GM19452 (cell line): ENCODE measurements around the gene TSEN54.
"Not testable (repeated sequence)": the region's sequence is repeated elsewhere in the genome, so short reads cannot be mapped to it uniquely, and the experiment has no call there.

Experiments
- ATAC-seq: cut with Tn5 transposase; IDR thresholded peaks from one replicate; pipeline ENCODE4 v1.9.1; 2021; ENCODE audit not compliant: unreplicated experiment

TSEN54 gene

DNA sequence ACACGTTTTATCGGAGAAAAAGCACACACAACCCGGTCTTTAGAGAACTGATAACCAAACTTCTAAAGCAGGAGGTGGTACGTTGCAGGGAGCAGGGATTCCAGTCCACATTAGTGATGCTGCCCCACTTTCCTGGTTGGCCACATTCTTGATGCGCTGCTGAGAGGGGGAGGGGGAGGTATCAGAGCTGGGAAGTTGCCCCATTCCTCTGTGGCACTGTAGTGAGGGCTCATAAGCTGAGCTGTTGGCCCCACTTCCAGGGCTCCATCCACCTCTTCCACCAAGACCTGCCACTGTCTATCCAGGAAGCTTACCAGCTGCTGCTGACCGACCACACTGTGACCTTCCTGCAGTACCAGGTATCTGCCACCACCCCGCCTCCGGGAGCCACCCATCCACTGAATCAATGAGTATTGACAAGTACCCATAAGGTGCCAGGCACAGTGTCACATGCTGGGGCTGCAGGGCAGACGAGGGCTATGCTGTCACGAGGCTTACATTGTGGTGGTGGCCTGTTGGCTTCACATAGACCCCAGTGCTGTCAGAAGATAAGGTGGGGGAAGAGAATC, 1.1 kb downstream of the TSEN54 start:
- ATAC-seq: no peak

DNA sequence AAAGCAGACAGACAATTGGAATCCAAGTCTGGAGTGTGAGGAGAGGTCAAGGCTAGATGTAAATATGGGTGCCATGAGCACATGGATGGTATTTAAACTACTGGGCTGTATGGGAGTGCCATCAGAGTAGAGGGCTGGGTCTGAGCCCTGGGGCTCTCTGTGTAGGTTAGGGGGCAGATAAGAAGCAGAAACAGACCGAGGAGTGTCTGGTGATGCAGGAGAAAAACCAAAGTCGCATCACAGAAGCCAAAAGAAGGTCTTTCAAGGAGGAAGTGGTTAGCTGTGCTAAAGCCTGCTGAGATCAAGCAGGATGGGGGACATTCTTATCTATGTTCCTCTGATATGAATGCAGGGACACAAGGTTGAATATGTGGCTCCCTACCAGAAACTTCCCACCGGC, 1.9 kb downstream of the TSEN54 start:
- ATAC-seq: no peak

DNA sequence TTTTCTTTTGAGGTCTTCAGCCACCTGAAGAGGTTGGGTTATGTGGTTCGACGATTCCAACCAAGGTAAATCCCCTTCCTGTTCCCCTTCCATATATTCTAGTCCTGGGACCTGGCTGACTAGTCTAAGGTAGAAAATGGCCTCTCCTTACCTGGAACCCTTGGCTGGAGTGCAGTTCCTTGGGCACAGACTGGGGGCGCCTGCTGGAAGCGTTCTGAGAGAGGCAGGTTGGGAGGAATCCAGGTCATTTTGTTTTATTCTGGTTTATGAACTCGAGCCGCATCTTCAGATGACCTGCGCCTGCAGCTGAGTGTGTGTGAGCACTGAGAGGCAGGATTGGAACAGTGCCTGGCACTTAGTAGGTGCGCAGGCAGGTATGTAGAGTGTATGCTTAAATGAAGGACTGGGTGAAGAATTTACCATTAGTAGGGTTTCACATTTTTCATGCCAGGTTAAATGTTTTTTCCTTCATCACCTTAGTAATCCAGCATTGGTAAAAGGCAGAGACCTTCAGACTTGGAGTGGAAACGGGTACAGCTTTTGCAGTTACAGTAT, 2.7 kb downstream of the TSEN54 start:
- ATAC-seq: no peak

DNA sequence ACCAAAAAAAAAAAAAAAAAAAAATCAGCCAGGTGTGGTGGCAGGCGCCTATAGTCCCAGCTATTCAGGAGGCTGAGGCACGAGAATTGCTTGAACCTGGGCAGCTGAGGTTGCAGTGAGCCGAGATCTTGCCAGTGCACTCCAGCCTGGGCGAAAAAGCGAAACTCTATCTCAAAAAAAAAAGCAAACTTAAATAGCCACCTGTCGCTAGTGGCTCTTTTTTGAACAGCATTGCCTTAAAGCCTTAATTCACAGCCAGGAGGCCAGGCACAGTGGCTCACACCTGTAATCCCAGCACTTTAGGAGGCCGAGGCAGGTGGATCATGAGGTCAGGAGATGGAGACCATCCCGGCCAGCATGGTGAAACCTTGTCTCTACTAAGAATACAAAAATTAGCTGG, 4.1 kb downstream of the TSEN54 start:
- ATAC-seq: not testable (repeated sequence)

DNA sequence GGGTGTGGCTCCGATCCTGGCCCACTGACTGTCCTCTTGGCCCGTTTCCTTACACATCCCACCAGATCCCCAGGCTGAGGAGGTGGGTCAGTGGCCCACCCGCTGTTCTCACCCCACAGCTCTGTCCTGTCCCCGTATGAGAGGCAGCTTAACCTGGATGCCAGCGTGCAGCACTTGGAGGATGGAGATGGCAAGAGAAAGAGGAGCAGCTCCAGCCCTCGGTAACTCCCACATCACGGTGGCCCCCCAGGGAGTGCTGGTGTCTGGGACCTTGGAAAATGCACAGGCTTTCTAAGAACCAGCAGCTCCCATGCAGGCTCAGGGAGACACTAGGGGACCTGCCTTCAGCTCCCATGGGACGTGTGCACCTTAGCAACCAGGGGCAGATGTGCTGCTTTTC, 5.0 kb downstream of the TSEN54 start:
- no peak for ATAC-seq

DNA sequence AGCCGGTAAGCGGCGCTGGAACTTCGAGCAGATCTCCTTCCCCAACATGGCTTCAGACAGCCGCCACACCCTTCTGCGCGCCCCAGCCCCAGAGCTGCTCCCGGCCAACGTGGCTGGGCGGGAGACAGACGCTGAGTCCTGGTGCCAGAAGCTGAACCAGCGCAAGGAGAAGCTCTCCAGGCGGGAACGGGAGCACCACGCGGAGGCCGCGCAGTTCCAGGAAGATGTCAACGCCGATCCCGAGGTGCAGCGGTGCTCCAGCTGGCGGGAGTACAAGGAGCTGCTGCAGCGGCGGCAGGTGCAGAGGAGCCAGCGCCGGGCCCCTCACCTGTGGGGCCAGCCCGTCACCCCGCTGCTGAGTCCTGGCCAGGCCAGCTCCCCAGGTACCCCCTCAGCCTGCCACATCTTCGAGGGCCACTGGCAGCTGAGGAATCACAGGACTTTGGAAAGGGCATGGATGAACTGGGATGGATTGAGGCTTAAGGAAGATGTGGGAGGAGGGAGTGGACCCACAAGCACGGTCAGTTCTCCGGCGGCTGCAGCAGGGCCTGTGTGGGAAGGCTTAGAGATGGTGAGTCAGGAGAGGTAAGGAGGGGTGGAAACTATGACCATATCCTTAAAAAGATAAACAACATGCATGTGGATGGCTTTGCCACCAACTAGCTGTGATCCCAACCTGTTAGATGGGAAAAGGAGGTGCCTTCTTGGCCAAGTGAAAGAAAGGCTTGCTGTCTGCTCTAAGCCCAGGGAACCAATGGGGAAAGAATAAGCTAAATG, 5.8 kb downstream of the TSEN54 start:
- no peak for ATAC-seq

DNA sequence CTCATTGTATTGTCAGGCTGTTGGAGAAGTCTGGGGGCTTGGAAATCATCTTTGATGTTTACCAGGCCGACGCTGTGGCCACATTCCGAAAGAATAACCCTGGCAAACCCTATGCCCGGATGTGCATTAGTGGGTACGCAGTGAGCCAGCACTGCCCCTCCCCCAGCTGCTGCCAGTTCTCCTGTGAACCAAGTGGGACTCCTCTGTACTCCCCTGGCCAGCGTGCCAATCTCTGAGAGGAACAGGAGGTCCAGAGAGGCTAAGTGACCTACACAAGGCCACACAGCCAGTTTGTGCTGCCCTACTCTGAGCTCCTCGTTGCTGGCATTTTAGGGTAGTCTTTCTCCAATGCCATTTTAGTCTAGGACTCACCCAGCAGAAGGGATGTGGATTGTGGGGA, 7.3 kb downstream of the TSEN54 start:
- ATAC-seq: no peak

DNA sequence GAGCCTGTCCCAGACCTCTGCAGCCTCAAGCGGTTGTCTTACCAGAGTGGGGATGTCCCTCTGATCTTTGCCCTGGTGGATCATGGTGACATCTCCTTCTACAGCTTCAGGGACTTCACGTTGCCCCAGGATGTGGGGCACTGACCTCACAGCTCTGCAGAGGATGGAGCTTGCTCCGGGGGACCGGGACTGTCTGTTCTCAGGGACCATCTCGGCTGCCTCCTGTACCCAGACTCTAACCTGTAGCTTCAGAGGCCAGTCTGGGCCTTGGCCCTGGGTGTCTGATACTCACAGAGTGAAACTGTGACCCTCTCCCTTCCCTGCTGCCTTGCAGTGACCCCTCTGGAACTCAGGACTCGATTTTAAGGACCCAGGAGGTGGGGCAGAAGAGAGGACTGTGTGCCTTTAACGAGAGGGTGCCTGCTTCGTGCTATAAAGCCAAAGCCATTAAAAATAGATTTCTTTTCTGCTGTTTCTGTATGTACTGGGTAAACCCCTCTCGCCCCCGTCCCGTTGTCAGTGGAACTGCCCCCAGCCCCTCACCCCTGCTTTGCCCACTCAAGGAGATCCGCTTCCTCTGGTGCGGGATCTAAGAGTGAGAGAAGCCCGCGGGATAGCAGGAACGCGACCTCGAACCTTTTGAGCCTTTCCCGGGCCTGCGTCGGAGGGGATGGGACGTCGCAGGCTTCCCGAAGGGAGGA, 8.1 kb downstream of the TSEN54 start:
- no peak for ATAC-seq

DNA sequence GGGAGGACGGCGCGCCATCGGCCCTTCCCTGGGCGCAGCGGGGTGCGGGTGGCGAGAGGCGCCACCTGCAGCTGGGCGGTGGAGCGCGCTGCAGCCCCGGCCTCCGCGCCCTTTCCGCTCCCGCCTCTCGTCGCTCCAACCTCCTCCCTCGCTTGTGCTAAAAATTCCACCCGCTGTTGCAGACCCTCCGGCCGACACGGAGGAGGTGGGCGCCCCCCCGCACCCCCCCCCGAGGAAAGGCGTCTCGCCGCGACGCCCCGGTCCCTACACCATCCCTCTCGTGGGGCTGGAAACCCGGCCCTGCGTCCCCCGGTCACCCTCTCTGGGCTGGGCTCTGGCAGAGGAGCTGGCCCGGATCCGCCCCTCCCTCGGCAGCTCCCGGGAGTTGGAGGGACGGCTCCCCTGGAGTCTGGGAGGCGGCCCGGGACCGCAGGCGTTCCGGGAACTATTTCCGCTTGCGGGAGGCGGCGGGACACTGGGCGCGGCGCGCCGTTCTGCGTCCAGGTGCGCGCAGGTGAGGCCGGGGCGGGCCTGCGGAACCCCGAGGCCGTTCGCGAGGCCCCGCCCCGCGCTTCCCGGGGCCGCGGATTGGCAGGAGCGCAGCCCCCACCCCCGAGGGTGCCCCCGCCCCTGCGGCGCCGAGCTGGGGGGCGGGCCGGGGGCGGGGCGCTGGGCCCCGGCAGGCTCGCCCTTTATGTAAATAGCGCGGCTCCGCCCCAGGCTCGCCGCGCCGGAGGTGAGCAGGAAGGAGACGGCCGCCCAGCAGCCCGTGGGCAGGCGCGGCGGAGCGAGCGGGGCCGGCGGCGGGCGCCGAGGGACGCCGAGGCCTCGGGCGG, 8.9 kb downstream of the TSEN54 start, which contains the start of gene LLGL2:
Gene LLGL2 (plus strand): TSS at position 728 of the 836 bp plus-strand sequence. CDS start 17,730 bp downstream, outside the sequence.
- peak; percentile 84 for ATAC-seq

DNA sequence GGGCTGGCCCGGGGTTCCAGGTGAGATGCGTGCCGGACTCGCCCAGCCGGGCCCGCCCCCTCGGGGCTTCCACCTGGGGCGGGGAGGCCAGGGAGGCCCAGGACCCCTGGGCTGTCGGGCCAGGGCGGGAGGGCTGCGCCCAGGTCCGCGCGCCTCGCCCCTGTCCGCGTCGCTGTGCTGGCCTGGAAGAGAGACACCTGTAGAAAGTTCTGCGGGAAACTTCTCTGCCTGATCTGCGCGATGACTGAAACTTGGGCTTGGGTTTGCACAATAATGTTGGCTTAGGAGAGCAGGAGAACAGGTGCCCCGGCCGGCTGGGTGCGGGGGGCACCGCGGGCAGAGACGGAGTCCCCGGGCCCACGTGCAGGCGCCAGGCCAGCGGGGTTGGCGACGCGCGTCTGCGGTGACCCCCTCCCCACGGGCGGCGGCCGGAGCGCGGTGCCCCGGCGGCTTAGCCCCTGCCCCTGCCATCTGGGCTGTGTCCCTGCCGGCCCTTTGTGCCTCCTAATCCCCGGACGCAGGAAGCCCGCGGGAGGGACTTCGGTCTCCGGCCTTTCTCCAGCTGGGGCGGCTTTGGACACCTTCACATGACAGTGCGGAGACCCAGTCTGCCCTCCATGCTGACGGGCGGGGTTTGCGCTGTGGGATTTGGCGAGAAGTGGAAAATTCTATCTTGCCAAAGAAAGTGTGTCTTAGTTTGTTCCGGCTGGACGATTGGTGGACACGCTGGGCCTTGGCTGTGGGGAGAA, 9.7 kb downstream of the TSEN54 start:
- ATAC-seq: peak; percentile 33

DNA sequence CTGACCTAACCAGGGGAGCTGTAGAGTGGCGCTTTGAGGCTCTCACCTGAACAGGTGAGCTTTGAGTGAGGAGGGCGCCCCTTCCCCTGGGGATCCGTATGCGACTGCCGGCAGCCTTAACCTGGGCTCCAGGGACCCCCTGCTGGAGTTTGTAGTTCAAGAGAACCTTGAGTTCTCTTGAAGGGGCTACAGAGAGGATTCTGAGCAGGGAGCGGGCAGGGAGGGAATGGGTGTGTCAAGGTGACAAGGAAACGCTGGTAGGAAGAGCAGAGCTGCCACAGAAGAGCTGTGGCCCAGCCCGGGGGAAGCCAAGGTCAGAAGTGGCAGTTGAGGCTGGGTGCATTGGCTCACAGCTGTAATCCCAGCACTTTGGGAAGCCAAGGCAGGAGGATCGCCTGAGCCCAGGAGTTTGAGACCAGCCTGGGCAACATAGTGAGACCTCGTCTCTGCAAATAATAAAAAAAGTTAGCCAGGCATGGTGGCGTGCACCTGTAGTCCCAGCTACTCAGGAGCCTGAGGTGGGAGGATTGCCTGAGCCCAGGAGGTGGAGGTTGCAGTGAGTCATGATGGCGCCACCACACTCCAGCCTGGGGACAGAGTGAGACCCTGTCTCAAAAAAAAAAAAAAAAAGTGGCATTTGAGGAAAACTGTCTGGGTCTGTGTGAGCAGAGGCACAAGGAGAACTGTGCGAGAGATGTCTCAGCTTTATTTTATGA, 10.4 kb downstream of the TSEN54 start:
- ATAC-seq: no peak

DNA sequence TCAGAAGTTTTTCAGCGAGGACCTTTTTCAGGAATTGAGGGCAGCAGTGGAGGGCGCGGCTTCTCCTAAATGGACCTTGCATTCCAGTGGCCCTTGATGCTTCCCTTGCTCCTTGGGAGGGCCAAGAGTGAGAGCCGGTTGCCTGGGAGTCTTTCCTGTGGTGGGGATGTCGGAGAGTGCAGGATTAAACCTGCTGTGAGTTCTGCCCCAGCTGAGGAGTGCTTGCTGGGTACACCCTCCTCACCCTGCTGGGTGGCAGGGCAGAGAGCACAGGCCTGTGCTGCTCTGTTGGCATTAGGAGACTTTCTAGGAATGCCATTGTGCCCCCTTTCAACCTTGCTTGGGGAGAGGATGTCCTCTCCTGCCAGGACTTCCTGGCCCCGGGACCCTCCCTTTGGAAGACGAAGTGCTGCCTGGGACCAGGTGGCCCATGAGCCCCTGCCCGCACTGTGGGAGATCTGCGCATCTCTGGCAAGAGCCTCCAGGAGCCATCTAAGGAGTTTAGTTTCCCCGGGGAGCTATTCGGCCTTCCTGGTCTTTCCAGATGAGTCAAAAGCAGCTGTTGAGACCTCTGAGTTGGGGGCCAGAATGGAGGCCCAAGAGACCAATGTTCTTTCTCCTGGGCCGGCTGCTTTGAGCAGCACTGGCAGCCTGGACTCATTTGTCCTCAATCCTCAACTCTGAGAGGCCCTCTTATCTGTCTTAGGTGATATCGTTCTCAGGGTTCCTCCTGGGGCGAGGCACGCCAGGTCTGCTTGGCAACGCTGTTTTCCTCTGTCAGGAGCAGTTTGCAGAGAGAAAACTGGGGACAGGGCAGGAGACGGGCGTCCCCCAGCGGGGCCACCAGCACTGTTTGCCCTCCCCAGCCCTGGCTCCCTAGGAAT, 14.8 kb downstream of the TSEN54 start:
- ATAC-seq: no peak

DNA sequence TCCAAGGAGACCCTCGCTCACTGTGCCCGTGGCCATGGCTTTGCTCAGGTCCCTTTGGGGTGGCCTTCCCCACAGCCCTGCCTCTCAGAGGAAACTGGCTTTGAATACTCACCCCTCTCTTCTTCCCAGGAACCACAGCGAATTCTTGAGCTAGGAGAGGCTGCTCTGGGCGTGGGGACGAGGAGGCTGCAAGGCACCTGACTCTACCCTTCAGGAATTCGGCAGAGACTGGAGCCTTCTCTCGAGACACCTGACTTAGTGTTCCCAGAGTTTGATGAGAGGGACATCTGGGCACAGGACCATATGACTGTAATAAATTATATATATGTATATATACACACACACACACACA, 15.4 kb downstream of the TSEN54 start:
- no peak for ATAC-seq

DNA sequence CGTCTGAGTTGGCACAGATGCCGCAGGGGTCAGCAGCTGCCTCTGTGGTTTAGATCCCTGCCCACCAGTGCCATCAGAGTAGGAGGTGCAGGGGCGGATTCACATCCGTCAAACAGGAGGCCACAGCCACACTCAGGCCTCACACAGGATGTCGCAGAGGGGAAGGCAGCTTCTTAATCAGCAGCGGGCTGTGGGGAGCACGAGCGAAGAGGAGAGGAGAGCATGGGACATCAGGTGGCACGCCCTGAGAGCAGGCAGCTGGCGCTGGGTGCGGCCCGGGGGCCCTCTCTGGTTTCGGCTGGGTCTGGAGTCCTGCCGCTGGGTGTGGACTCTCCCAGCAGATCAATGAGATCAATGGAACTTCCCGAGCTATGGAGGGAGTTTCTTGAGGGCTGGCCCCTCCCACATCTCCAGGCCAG, 18.8 kb downstream of the TSEN54 start:
- no peak for ATAC-seq

DNA sequence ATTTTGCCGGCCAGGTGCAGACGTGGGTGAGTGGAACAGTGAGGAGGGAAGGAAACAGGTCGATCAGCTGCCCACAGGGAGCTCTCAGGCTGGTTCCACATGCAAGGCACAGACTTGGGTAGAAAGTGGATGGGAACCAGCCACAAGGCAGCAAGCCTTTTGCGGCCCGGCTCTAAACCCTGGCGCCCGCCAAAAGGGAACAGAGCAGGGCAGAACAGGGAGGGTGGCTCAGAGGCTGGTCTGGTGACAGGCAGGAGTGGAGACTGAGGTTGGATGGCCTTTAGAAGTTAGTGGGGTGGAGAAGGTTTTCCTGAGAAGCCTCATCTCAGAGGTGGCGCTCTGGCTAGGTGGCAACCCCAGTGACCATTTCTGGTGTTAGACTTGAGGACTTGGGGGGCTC, 19.5 kb downstream of the TSEN54 start:
- no peak for ATAC-seq

DNA sequence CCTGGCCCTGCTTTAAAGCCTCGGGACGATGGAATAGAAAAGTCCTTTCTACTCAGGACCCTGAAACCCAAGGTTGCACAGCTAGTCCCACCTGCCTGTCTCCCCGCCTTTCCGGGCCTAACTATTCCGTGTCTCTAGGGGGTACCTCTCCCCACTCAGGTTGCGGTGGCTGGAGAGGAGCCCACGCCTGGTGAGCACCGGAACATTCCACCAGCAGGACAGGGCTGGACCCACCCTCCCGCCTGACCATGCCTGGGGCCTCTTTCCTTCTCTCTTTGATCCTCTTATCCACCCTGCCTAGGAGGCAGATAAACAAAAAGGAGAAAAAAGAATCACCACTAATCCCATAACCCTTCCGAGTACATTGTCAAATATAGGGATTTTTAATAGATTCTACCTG, 20.0 kb downstream of the TSEN54 start:
- no peak for ATAC-seq

DNA sequence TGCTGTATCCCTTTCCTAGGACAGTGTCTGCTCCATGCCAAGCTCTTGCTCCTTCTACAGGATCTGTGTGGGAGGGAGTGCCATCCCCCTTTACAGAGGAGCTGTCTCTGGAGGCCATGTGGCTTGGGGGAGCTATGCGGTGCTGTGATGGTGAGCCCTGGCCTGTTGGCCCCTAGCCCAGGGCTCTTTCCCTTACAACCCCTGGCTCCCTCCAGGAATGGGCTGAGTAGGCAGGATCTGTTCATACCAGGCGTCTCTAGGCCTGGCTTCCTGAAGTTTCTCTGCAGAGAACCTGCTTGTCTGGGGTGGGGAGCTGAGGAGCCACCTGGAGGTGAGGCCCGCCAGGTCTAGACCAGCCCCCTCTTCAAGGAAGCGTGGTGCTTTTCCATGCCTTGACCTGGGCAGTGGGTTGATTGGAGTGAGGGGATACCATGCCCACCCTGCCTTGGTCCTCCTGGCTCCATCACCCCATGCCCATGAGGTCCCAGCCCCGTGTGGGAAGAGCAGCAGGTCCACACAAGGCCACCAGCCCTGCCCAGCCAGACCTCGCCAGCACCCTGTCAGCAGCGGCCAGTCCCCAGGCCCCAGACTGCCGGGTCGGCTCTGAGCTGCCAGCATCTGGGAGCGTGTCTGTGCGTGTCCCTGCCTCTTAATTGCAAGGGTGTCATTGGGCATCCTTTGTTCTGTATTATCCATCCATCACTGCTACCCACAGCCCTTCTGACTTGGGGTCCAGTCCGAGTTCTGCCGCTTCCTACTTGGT, 23.8 kb downstream of the TSEN54 start:
- no peak for ATAC-seq

DNA sequence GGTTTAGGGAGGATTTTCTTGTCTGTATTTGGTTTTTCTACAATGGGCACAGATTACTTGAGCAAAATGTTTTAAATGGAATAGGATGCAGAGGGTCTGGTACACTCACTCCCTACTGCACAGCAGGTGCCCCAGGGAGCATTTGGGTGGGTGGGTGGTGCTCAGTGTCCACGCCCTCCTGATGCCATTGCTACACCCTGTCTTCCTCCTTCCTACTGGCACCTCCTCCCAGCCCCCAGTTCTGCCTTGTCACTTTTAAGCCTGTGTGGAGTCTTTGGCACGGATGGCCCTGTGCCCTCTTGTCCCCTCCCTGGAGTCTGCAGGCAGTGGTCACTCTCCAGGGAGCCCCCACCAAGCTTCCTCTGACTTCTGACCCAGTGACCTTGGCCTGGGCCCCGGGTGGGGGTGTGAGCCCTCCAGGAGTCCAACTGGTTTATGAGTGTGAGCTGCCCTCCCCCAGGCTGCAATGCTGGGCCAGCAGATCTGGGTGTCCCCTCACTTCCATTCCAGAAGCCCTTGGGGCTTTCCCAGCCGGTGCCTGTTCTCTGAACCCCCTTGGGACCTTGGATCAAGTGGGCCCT, 24.7 kb downstream of the TSEN54 start:
- ATAC-seq: no peak
